ENCODE results near the gene TMEM98.
"Not testable (repeated sequence)": the region's sequence is repeated elsewhere in the genome, so short reads cannot be mapped to it uniquely, and the experiment has no call there.

TMEM98 gene

DNA sequence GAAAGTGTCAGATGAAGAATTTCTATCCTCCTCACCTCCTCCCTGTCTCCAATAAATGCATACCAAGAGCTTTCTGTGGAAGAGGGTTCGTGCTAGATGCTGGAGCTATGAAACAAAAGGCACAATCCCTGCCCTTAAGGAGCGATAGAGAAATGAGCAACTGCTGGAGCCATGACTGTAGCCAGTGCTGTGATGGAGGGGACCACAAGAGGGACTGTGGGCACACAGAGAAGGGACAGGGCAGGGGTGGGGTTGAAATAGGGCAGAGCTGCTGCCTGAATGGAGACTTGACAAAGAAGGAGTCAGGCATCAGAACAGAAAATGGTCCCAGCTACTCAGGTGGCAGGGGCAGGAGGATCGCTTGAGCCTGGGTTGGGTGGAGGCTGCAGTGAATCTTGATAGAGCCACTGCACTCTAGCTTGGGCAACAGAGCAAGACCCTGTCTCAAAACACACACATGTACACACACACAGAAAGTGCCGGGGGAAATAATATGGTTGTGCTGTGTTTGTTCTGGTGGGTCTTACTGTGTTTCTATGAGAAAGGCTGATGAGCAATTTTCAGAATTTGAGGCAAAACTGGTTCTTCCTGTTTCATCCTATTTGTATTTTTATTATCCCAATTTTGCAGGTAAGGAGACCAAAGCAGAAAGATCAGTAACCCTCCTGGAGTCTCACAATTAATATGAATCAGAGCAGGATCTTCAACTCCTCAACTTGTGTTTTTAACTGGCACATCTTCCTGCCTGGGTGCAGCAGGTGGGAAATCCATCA lies 16.5 kb downstream of the TMEM98 start:
- no peak for DNase-seq

DNA sequence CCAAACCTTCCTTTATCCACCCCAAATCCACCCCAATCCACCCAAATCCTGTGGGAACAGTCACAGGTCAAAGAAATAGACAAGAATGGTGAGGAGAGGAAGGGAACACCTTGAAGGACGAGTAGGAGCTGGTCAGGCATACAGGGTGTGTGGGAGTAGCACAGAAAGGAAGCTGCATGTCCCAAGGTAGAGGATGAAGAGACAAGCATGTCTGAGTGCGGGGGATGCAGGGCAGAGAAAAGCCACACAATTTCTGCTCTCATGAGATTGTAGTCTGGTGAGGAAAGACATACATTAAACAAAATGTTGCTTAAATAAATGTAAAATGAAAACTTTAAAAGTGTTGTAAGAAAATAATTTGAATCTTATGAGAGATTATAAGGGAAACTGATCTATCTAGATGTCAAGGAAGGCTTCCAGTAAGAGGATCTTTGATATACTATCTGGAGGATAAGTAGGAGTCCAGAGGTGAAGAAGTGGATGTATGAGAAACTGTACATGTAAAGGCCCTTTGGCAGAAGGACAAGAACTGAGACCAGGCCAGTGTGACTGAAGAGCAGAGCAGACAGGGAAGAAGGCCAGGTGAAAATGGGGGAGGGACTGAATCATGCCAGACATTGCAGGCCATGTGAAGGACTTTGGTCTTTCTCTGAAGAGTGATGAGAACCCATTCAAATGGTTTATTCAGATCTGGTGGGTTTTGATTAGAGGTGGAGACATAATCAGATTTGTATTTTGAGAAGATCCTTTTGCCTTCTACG lies 18.6 kb downstream of the TMEM98 start:
- no peak for DNase-seq

- no peak for DNase-seq
These were observed 19.8 kb downstream of the TMEM98 start for GRCh38 chr17:32947736-32948135.

- DNase-seq = no peak
These were observed 21.2 kb downstream of the TMEM98 start for GRCh38 chr17:32949181-32949580.

- DNase-seq = not testable (repeated sequence)
These were observed 24.5 kb downstream of the TMEM98 start for GRCh38 chr17:32952491-32952890.

GRCh38 chr17:32953045-32953444 lies 25.1 kb downstream of the TMEM98 start:
- DNase-seq = no peak

DNA sequence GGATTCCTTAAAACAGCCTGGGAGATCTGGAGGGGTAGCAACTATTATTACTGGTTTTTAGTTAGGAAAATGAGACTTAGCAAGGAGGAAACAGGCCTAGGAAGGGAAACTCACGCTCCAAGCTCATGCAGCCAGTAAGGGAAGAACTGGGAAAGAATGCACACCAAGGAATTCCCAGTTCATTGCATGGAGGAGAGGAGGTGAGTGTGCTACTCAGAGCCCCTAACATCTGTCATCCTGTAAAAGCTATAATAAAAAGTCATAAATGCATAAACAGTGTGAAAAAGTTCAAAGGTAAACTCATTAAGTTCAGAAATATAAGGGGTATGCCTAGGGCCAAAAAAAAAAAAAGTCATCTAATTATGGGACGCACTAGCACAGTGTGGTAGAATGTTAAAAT lies 25.9 kb downstream of the TMEM98 start:
- no peak for DNase-seq

- no peak for DNase-seq
These were observed 26.5 kb downstream of the TMEM98 start for GRCh38 chr17:32954477-32954876.

GRCh38 chr17:32955155-32955554 lies 27.2 kb downstream of the TMEM98 start:
- DNase-seq = no peak

- no peak for DNase-seq
These were observed 28.5 kb downstream of the TMEM98 start for GRCh38 chr17:32956240-32956970.

GRCh38 chr17:32958418-32958817 lies 30.5 kb downstream of the TMEM98 start:
- no peak for DNase-seq

GRCh38 chr17:32960815-32961214 lies 32.9 kb downstream of the TMEM98 start:
- DNase-seq = no peak

- DNase-seq = no peak
These were observed 34.4 kb downstream of the TMEM98 start for GRCh38 chr17:32962320-32962711.

DNA sequence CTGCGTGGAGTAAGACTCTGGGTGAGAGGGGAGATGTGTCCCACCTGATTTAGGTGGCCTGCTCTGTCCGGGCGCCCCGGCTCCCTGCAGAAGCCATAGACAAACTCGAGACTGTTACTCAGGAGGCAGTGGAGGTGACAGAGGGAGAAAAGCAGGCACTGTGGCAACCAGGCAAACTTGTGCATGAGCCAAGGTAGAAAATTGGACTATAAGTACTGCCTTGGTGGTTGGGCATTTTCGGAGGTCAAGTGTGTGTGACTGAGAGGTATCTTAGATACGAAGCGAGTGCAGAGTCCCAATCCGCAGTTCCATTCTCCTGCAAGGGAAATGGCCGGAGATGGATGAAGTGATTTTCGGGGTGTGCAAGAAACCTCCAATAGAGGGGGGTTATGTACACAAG lies 36.6 kb downstream of the TMEM98 start:
- no peak for DNase-seq

DNA sequence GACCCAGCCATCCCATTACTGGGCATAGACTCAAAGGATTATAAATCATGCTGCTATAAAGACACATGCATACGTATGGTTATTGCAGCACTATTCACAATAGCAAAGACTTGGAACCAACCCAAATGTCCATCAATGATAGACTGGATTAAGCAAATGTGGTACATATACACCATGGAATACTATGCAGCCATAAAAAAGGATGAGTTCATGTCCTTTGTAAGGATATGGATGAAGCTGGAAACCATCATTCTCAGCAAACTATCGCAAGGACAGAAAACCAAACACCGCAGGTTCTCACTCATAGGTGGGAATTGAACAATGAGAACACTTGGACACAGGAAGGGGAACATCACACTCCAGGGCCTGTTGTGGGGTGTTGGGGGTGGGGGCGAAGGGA lies 41.3 kb downstream of the TMEM98 start:
- not testable (repeated sequence) for DNase-seq

DNA sequence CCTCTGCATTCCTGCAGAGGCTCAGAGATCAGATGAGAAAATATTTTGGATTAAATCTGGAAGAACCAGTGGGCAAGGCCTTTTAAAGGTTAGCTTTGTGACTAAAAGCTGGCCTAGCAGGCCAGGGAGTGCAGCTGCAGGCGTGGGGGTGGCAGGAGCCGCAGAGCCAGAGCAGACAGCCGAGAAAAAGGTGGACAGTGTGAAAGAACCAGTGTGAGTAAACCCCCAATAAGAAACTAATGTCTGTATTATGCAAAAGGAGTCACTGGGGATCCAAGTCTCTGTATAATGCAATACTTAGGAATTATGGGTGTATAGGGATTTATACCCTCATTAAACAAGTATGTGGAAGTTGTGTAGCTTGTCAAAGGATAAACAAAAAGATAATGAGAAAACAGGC lies 42.3 kb downstream of the TMEM98 start:
- no peak for DNase-seq

DNA sequence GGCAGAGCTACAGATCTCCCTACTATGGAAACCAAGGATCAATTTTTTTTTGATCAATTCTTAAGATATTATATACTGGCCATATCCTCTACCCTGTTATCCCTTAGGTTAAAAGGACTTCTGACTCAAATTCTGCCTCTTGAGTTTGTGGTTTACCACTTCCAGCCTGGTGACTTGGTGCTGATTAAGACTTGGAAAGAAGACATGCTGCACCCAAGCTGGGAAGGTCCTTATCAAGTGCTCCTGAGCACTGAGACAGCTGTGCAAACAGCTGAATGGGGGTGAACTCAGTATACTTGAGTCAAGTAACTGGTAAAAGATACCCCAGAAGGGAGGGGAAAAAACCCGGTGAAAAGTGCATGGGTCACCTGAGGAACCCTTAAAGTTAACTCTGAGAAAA lies 43.2 kb downstream of the TMEM98 start:
- no peak for DNase-seq

- no peak for DNase-seq
These were observed 48.2 kb downstream of the TMEM98 start for GRCh38 chr17:32976131-32976530.

DNA sequence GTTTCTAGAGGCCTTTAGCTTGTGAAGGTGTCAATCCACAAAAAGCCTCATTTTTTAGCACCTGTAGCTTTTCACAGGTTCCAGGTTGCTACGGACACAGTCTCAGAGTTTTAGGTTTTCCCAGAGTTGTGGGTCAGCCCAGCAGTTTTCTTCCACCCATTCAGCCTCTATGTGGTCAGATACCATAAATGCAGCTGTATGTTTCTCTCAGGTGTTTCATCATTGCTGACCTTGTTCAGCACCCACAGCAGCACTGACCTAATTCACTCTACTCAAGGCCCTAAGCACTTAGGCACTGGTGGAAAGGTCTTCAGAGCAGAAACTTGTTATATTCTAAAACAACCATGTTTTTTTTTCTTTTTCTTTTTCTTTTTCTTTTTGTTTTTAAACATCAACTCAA lies 48.7 kb downstream of the TMEM98 start:
- DNase-seq = no peak

- no peak for DNase-seq
These were observed 52.3 kb downstream of the TMEM98 start for GRCh38 chr17:32980230-32980629.

GRCh38 chr17:32981611-32982010 lies 53.7 kb downstream of the TMEM98 start:
- not testable (repeated sequence) for DNase-seq

GRCh38 chr17:32985050-32985756 lies 57.2 kb downstream of the TMEM98 start:
- DNase-seq = no peak

DNA sequence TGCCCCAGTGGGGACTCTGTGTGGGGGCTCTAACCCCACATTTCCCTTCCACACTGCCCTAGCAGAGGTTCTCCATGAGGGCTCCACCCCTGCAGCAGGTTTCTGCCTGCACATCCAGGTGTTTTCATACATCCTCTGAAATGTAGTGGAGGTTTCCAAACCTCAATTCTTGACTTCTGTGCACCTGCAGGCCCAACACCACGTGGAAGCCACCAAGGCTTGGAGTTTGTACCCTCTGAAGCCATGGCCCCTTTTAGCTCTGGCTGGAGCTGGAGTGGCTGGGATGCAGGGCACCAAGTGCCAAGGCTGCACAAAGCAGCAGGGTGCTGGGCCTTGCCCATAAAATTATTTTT lies 59.5 kb downstream of the TMEM98 start:
- DNase-seq = not testable (repeated sequence)
